SK-N-MC (cell line): ENCODE data around the gene TRMT6.

Experiments
- EZH2 ChIP-seq: fragments of 200-600 bp; sonication (generic); IDR thresholded peaks from one replicate; pipeline ENCODE4 v1.6.1; 2017; ENCODE audit warnings: antibody characterized with exemption
- POLR2AphosphoS5 ChIP-seq: IDR thresholded peaks from 2 replicates; pipeline ENCODE4 v1.6.1; 2012; ENCODE audit warnings: mild to moderate bottlenecking, low read depth, low read length, borderline replicate concordance

DNA sequence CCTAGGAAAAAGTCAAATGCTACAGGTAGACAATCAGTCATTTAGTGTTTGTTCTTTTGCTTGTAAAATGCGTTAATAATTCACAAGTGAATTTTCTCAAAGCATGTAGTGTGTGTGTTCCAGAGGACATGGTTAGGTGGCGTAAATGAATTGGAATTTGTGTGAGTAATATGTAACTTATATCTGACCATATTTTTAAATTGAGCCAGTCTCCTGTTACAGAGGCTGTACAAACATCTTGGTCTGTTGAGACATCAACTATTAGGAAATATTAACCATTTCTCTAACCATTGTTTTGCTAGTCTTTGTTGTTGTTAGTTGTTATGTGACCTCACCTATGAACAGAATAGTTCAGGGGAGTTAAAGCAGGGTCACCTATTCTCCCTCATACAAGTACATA lies 22.8 kb upstream of the TRMT6 start:
- TF ChIP-seq EZH2 (no peak), POLR2AphosphoS5 (no peak)
